B cell (primary cell): ENCODE results near the gene AMACR. TPM values are rescaled to one million over a fixed set of nuclear protein-coding genes. Genes with fewer than 3 reads are reported as not detected.
A peak's percentile ranks its signal among the peaks of the same experiment; 100 is the strongest.

ENCODE experiments used
- ATAC-seq: fragments of 200-7000 bp; cut with Tn5 transposase; one replicate; pipeline ENCODE4 v1.10.0; 2021; ENCODE audit warnings: low read depth, mild to moderate bottlenecking, moderate number of reproducible peaks, moderate library complexity
- CTCF ChIA-PET: fragments of 350-600 bp; sonication (Branson Sonifier 250); formaldehyde crosslinking; loops from one replicate; lab custom pipeline; 2021; ENCODE audit warnings: antibody characterized with exemption, inconsistent platforms; lab: Charles Lee
- POLR2A ChIA-PET: fragments of 350-600 bp; sonication (Branson Sonifier 250); formaldehyde crosslinking; loops from one replicate; lab custom pipeline; 2021; ENCODE audit warnings: antibody characterized with exemption; lab: Charles Lee
- DNase-seq: peaks from one replicate; pipeline ENCODE4 v3.0.0; 2013
- H2AFZ ChIP-seq: 2 replicates; pipeline ENCODE4 v1.6.1; 2012; ENCODE audit warnings: mild to moderate bottlenecking, low read depth, low read length; ENCODE audit not compliant: insufficient read depth, poor library complexity, severe bottlenecking
- H3K27ac ChIP-seq, 2 donors: 1 replicate in 1 of 2; 2 replicates in 1 of 2; pipeline ENCODE4 v1.5.1; 2012 to 2013; ENCODE audit warnings: low read length in 2 of 2, mild to moderate bottlenecking in 2 of 2, moderate library complexity in 1 of 2
- H3K27me3 ChIP-seq, 4 experiments: fragments of 200-600 bp in 1 of 4; sonication (generic) in 1 of 4; replicated peaks in 1 of 4; 1 replicate in 2 of 4; 2 replicates in 2 of 4; pipeline versions ENCODE4 v1.6.1 to v1.7.0; 2013 to 2016; ENCODE audit warnings: low read length in 3 of 4, mild to moderate bottlenecking in 2 of 4, mixed read lengths in 1 of 4, moderate library complexity in 1 of 4; ENCODE audit not compliant: insufficient read depth in 4 of 4, control insufficient read depth in 3 of 4; ENCODE audit errors: control extremely low read depth in 1 of 4
- H3K36me3 ChIP-seq, 2 experiments: replicated peaks in 1 of 2; 1 replicate in 1 of 2; 2 replicates in 1 of 2; pipeline versions ENCODE4 v1.6.1 to v1.7.1; 2013; ENCODE audit warnings: low read length in 1 of 2; ENCODE audit not compliant: insufficient read depth in 2 of 2, control insufficient read depth in 1 of 2; ENCODE audit errors: control extremely low read depth in 1 of 2, extremely low read depth in 1 of 2
- H3K4me1 ChIP-seq, 2 donors: fragments of 200-600 bp in 1 of 2; sonication (generic) in 1 of 2; 1 replicate in 1 of 2; 2 replicates in 1 of 2; pipeline versions ENCODE4 v1.5.1 to v1.6.1; 2013 to 2017; ENCODE audit warnings: low read length in 2 of 2; ENCODE audit not compliant: control insufficient read depth in 2 of 2, insufficient read depth in 2 of 2
- H3K4me2 ChIP-seq: replicated peaks from 2 replicates; pipeline ENCODE3; 2012; ENCODE audit warnings: mild to moderate bottlenecking, low read depth, low read length; ENCODE audit not compliant: poor library complexity, severe bottlenecking
- H3K4me3 ChIP-seq, 5 experiments: fragments of 200-600 bp in 1 of 5; sonication (generic) in 1 of 5; 1 replicate in 3 of 5; 2 replicates in 2 of 5; pipeline versions ENCODE4 v1.5.1 to v1.7.0; 2011 to 2016; ENCODE audit warnings: low read length in 4 of 5, mild to moderate bottlenecking in 4 of 5, low read depth in 2 of 5, control low read depth in 1 of 5, moderate library complexity in 1 of 5; ENCODE audit not compliant: insufficient read depth in 1 of 5; ENCODE audit errors: control extremely low read depth in 1 of 5, extremely low read depth in 1 of 5
- H3K79me2 ChIP-seq: fragments of 200-600 bp; sonication (generic); one replicate; pipeline ENCODE4 v1.6.0; 2016; ENCODE audit warnings: low read length; ENCODE audit not compliant: control insufficient read depth, insufficient read depth
- H3K9ac ChIP-seq: fragments of 200-600 bp; sonication (generic); 2 replicates; pipeline ENCODE4 v1.6.1; 2017; ENCODE audit warnings: mild to moderate bottlenecking, low read length, moderate library complexity
- H3K9me3 ChIP-seq, 3 donors: one replicate each; pipeline versions ENCODE4 v1.6.1 to v1.7.1; 2013; ENCODE audit warnings: low read length in 2 of 3; ENCODE audit not compliant: control insufficient read depth in 2 of 3, insufficient read depth in 1 of 3; ENCODE audit errors: control extremely low read depth in 1 of 3
- H4K20me1 ChIP-seq: 2 replicates; pipeline ENCODE4 v1.6.0; 2012; ENCODE audit warnings: mild to moderate bottlenecking, low read length; ENCODE audit not compliant: insufficient read depth, control insufficient read depth, poor library complexity, severe bottlenecking
- H3K27ac Mint-ChIP-seq: one replicate; pipeline ENCODE4 v1.8.0; 2021; ENCODE audit warnings: mixed read lengths
- H3K27me3 Mint-ChIP-seq: one replicate; pipeline ENCODE4 v1.8.0; 2021; ENCODE audit warnings: mixed read lengths
- H3K4me1 Mint-ChIP-seq: one replicate; pipeline ENCODE4 v1.8.0; 2021; ENCODE audit warnings: mixed read lengths
- H3K4me3 Mint-ChIP-seq: one replicate; pipeline ENCODE4 v1.8.0; 2021; ENCODE audit warnings: mixed read lengths
- H3K9me3 Mint-ChIP-seq: one replicate; pipeline ENCODE4 v1.8.0; 2022; ENCODE audit warnings: mixed read lengths; ENCODE audit not compliant: insufficient read depth
- EZH2 ChIP-seq: IDR thresholded peaks from 2 replicates; pipeline ENCODE4 v1.6.1; 2012; ENCODE audit warnings: borderline replicate concordance, low read depth, mild to moderate bottlenecking, moderate library complexity, low read length; ENCODE audit not compliant: insufficient read depth, poor library complexity, severe bottlenecking
- WGBS: methylation state at CpG from one replicate; pipeline ENCODE4 v1.1.5; 2013; ENCODE audit warnings: missing lambda C conversion rate; ENCODE audit not compliant: insufficient coverage; 5-methylcytosine and 5-hydroxymethylcytosine counted together
- intact Hi-C: fragments of 100-400 bp; cut with micrococcal nuclease; formaldehyde crosslinking; loops from one replicate; pipeline ENCODE4 v1.10.0; 2022
- polyA plus RNA-seq: library from polyadenylated mRNA; depleted of rRNA; stranded (reverse); fragments of >200 nt; gene quantifications from 2 replicates; pipeline ENCODE4 v1.2.3, GENCODE V29; 2012
- total RNA-seq, 2 donors: library from RNA; stranded (reverse); fragments of 120-200 nt in 1 of 2; gene quantifications; 1 replicate in 1 of 2; 2 replicates in 1 of 2; pipeline versions ENCODE4 v1.2.3 to v1.2.4, GENCODE V29; 2013 to 2022
- TF ChIP-seq, protein P1 (sequence below): fragments of 200-600 bp; IDR thresholded peaks from one replicate; pipeline ENCODE4 v1.8.0; 2022; ENCODE audit warnings: antibody characterized with exemption, mild to moderate bottlenecking

Gene AMACR
- total and polyA plus RNA-seq, 2 donors (not counting 1 experiment from before 2014, with no cell fraction given), result 2.6 to 5.8 TPM

DNA sequence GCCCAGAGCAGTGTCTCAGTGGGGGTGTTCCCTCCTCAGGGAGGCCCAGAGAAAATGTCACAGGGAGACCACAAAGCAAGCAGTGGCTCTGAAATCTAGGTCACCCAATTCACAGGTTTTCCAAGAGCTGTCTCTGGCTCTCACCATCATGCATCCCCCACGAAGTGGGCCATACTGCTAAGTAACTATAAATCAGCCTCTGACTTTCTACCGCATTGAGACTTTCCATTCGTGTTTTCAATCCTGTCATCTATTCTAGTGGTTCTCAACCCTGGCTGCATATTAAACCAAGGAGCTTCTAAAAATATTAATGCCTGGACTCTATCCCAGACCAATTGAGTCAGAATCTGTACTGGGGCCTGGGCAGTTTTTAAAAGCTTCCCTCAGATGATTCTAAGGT is 37.2 kb upstream of the AMACR start:
- WGBS, result 96% methylated on average over 3 of the region's 3 CpGs
- CTCF ChIA-PET, result no interaction called here
- Histone ChIP-seq H3K4me2 (no peak overlapping the region), H4K20me1 (no peaks in the 10 kb centered on the region), H3K9me3 (no peaks in the 10 kb centered on the region), H3K4me3 (no peak overlapping the region), H2AFZ (no peak overlapping the region), H3K4me1 (peaks cover 12 to 14% of the 10 kb centered on the region in 2 donors), H3K79me2 (no peaks in the 10 kb centered on the region), H3K27me3 (no peaks in the 10 kb centered on the region), H3K36me3 (peaks cover 0 to 2% of the 10 kb centered on the region in 2 experiments), H3K27ac (no peak overlapping the region), H3K9ac (no peak overlapping the region)
- H3K4me1 Mint-ChIP-seq, result peaks cover 18% of the 10 kb centered on the region
- TF ChIP-seq, protein P1, sequence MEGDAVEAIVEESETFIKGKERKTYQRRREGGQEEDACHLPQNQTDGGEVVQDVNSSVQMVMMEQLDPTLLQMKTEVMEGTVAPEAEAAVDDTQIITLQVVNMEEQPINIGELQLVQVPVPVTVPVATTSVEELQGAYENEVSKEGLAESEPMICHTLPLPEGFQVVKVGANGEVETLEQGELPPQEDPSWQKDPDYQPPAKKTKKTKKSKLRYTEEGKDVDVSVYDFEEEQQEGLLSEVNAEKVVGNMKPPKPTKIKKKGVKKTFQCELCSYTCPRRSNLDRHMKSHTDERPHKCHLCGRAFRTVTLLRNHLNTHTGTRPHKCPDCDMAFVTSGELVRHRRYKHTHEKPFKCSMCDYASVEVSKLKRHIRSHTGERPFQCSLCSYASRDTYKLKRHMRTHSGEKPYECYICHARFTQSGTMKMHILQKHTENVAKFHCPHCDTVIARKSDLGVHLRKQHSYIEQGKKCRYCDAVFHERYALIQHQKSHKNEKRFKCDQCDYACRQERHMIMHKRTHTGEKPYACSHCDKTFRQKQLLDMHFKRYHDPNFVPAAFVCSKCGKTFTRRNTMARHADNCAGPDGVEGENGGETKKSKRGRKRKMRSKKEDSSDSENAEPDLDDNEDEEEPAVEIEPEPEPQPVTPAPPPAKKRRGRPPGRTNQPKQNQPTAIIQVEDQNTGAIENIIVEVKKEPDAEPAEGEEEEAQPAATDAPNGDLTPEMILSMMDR, result no peak
- no peak for TF ChIP-seq EZH2
- DNase-seq (no peak), ATAC-seq (no peak)
- H3K27ac Mint-ChIP-seq, result no peak overlapping the region
- no peaks in the 10 kb centered on the region for H3K9me3 Mint-ChIP-seq
- no peak overlapping the region for H3K4me3 Mint-ChIP-seq
- intact Hi-C loops, result no loop called here
- POLR2A ChIA-PET, result no interaction called here
- H3K27me3 Mint-ChIP-seq, result no peaks in the 10 kb centered on the region

GRCh38 chr5:34043099-34043876 is 35.4 kb upstream of the AMACR start, which contains the start of gene C1QTNF3:
TSS of gene C1QTNF3 (minus strand) at chr5:34043213. CDS start at chr5:34043125, 88 bp downstream.
- no peaks in the 10 kb centered on the region for H3K79me2 ChIP-seq
- Mint-ChIP-seq H3K27ac (no peak within 1 kb of the TSS), H3K4me3 (no peak within 1 kb of the TSS), H3K4me1 (peaks cover 18% of the 10 kb centered on the region), H3K27me3 (no peaks in the 10 kb centered on the region), H3K9me3 (no peaks in the 10 kb centered on the region)
- H3K4me3 ChIP-seq, result no peak within 1 kb of the TSS
- H3K4me2 ChIP-seq, result peak within 1 kb of the TSS; percentile 29
- CTCF ChIA-PET, result no interaction called here
- H2AFZ ChIP-seq, result no peak within 1 kb of the TSS
- TF ChIP-seq EZH2, result no peak
- TF ChIP-seq, protein P1, result no peak
- WGBS, result 63% methylated on average over 4 of the region's 10 CpGs
- no peak for ATAC-seq
- intact Hi-C loops, result no loop called here
- H3K27me3 ChIP-seq, result no peaks in the 10 kb centered on the region
- no peaks in the 10 kb centered on the region for H4K20me1 ChIP-seq
- peaks cover 12 to 14% of the 10 kb centered on the region in 2 donors for H3K4me1 ChIP-seq
- no peak within 1 kb of the TSS for H3K9ac ChIP-seq
- POLR2A ChIA-PET, result no interaction called here
- H3K36me3 ChIP-seq, result no peaks in the 10 kb centered on the region
- H3K27ac ChIP-seq, result no peak within 1 kb of the TSS
- no peak for DNase-seq
- H3K9me3 ChIP-seq, result no peaks in the 10 kb centered on the region
